ENCODE results near the gene SLC30A5. TPM values are rescaled to one million over a fixed set of nuclear protein-coding genes. Genes with fewer than 3 reads are reported as not detected.

Gene SLC30A5
- total and polyA plus RNA-seq, 12 donors: 17.9 to 36.7 (median 31.7) TPM

- no peaks in the 10 kb centered on the region for H3K36me3 ChIP-seq
- H3K27ac ChIP-seq: no peak overlapping the region
- 90 to 96% methylated on average over 32 of the region's 32 CpGs for WGBS, 2 donors
- DNase-seq (no peak), ATAC-seq (peak in 2 of 8 donors; percentile 14 to 55)
- no peak overlapping the region for H3K4me3 ChIP-seq
- no peak for TF ChIP-seq CTCF (IDR thresholded peaks at IDR 0.05)
- no peaks in the 10 kb centered on the region for H3K27me3 ChIP-seq
- intact Hi-C loops (cut with DNase I): no loop called here
- H3K4me1 ChIP-seq: no peaks in the 10 kb centered on the region
- H3K9me3 ChIP-seq: no peaks in the 10 kb centered on the region
Observed at GRCh38 chr5:69074664-69075521, 18.9 kb upstream of the SLC30A5 start.

- ATAC-seq (peak in 1 of 8 donors; percentile 26), DNase-seq (no peak)
- WGBS, 2 donors: 75 to 90% methylated on average over 14 of the region's 14 CpGs
- TF ChIP-seq CTCF (IDR thresholded peaks at IDR 0.05): no peak
- H3K4me1 ChIP-seq: no peaks in the 10 kb centered on the region
- H3K27ac ChIP-seq: no peak overlapping the region
- intact Hi-C loops (cut with DNase I): no loop called here
- H3K4me3 ChIP-seq: no peak overlapping the region
- H3K27me3 ChIP-seq: no peaks in the 10 kb centered on the region
- H3K9me3 ChIP-seq: no peaks in the 10 kb centered on the region
- no peaks in the 10 kb centered on the region for H3K36me3 ChIP-seq
Observed at GRCh38 chr5:69075522-69076179, 18.2 kb upstream of the SLC30A5 start.

- no peaks in the 10 kb centered on the region for H3K36me3 ChIP-seq
- DNase-seq (no peak), ATAC-seq (no peak)
- H3K27ac ChIP-seq: no peak overlapping the region
- H3K4me3 ChIP-seq: no peak overlapping the region
- WGBS, 2 donors: 89 to 90% methylated on average over 2 of the region's 2 CpGs
- TF ChIP-seq CTCF (IDR thresholded peaks at IDR 0.05): no peak
- no peaks in the 10 kb centered on the region for H3K9me3 ChIP-seq
- intact Hi-C loops (cut with DNase I): no loop called here
- H3K27me3 ChIP-seq: no peaks in the 10 kb centered on the region
- no peaks in the 10 kb centered on the region for H3K4me1 ChIP-seq
Observed at GRCh38 chr5:69078921-69079540, 14.8 kb upstream of the SLC30A5 start.

GRCh38 chr5:69079556-69079955, 14.3 kb upstream of the SLC30A5 start:
- 92 to 97% methylated on average over 6 of the region's 6 CpGs for WGBS, 2 donors
- H3K27me3 ChIP-seq: no peaks in the 10 kb centered on the region
- H3K9me3 ChIP-seq: no peaks in the 10 kb centered on the region
- no peak for DNase-seq
- no peak for TF ChIP-seq CTCF (IDR thresholded peaks at IDR 0.05)
- ATAC-seq: no peak
- H3K4me3 ChIP-seq: no peak overlapping the region
- no peak overlapping the region for H3K27ac ChIP-seq
- no peaks in the 10 kb centered on the region for H3K4me1 ChIP-seq
- intact Hi-C loops (cut with DNase I): no loop called here
- H3K36me3 ChIP-seq: no peaks in the 10 kb centered on the region

Measured in heart right ventricle (tissue), 16 donors.